ENCODE data around the gene CLK3.
"Not testable (repeated sequence)": the region's sequence is repeated elsewhere in the genome, so short reads cannot be mapped to it uniquely, and the experiment has no call there.

Gene CLK3

DNA sequence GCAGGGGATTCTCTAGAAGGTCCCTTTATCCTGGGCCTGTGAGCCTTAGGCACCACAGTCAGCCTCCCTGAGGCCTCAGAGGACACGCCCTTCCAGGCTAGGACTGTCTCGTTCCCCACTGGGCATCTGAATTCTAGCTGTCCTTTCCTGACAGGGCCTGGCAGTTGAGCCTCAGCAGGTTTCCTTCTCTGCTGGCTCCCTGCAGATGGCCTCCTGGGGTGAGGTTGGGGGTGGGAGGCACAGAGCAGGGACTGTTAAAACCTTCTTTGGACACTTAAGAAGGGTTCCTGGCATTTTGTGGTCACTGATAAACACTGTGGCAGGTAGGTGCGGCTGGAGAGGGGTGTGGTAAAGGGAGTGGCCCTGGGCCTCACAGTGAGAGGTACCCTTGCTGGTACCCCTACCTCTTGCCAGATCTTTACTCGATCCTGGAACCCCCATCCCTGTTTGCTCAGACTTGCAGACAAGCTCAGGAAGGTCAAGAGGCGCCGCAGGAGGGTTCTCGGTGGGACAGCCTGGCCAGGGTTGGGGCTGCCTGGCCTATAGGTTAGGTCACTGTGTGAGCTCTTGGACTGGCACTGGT, 8.5 kb downstream of the CLK3 start:
- FAIRE-seq, result no peak
- TF ChIP-seq POLR2A (IDR thresholded peaks at IDR 0.05; ENCODE audit: low read depth, low read length), result no peak
- TF ChIP-seq TAF1 (IDR thresholded peaks at IDR 0.05; ENCODE audit: borderline replicate concordance, low read depth, low read length), result no peak
- TF ChIP-seq POLR2AphosphoS5 (IDR thresholded peaks at IDR 0.05; ENCODE audit: low read depth, low read length), result no peak
- DNase-seq (ENCODE audit: insufficient read length), result no peak

DNA sequence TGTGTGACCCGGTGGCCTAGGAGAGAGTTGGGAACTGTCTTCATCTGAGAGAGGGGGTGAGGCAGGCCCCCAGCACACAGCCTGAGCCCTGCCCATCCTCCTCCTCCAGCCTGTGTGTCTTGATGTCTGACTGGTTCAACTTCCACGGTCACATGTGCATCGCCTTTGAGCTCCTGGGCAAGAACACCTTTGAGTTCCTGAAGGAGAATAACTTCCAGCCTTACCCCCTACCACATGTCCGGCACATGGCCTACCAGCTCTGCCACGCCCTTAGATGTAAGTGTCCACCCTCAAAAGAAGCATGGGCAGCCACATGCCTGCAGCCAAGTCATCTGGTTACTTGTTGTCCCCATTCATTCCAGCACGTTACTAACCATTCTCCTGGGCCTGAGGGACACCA, 10.1 kb downstream of the CLK3 start:
- FAIRE-seq (no peak), DNase-seq (ENCODE audit: insufficient read length) (no peak)
- TF ChIP-seq POLR2AphosphoS5 (IDR thresholded peaks at IDR 0.05; ENCODE audit: low read depth, low read length), result no peak
- TF ChIP-seq POLR2A (IDR thresholded peaks at IDR 0.05; ENCODE audit: low read depth, low read length), result 0 out of 2 replicates have a peak, but pooled peaks have one; percentile 16

GRCh38 chr15:74626336-74626735, 10.7 kb downstream of the CLK3 start:
- no peak; the same call in 1 of the 2 replicates for TF ChIP-seq POLR2AphosphoS5 (IDR thresholded peaks at IDR 0.05; ENCODE audit: low read depth, low read length)
- no peak for TF ChIP-seq POLR2A (IDR thresholded peaks at IDR 0.05; ENCODE audit: low read depth, low read length)
- TF ChIP-seq TAF1 (IDR thresholded peaks at IDR 0.05; ENCODE audit: borderline replicate concordance, low read depth, low read length), result no peak
- FAIRE-seq, result peak; percentile 56
- no peak for DNase-seq (ENCODE audit: insufficient read length)

GRCh38 chr15:74626752-74627692, 11.4 kb downstream of the CLK3 start:
- peak; percentile 76 for FAIRE-seq
- TF ChIP-seq POLR2A (IDR thresholded peaks at IDR 0.05; ENCODE audit: low read depth, low read length), result no peak
- no peak for TF ChIP-seq TAF1 (IDR thresholded peaks at IDR 0.05; ENCODE audit: borderline replicate concordance, low read depth, low read length)
- no peak for TF ChIP-seq POLR2AphosphoS5 (IDR thresholded peaks at IDR 0.05; ENCODE audit: low read depth, low read length)
- DNase-seq (ENCODE audit: insufficient read length), result no peak

DNA sequence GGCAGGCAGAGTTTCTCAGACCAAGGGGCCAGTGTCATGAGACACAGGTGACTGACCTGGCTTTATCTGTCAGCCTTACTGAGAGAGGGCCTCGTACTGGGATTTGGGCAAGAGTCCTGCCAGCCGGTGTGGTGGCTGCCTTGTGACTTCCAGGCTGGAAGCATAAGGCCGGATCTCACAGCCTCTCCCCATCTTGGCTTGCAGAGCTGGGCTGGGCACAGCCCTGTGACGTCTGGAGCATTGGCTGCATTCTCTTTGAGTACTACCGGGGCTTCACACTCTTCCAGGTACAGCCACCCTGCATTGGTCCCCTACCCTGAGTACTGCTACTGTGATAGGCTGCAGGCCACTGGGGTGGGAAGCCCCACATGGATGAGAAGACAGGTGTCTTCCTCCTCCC, 12.1 kb downstream of the CLK3 start:
- no peak for TF ChIP-seq POLR2A (IDR thresholded peaks at IDR 0.05; ENCODE audit: low read depth, low read length)
- TF ChIP-seq TAF1 (IDR thresholded peaks at IDR 0.05; ENCODE audit: borderline replicate concordance, low read depth, low read length), result no peak
- no peak for TF ChIP-seq POLR2AphosphoS5 (IDR thresholded peaks at IDR 0.05; ENCODE audit: low read depth, low read length)
- FAIRE-seq, result peak; percentile 74

DNA sequence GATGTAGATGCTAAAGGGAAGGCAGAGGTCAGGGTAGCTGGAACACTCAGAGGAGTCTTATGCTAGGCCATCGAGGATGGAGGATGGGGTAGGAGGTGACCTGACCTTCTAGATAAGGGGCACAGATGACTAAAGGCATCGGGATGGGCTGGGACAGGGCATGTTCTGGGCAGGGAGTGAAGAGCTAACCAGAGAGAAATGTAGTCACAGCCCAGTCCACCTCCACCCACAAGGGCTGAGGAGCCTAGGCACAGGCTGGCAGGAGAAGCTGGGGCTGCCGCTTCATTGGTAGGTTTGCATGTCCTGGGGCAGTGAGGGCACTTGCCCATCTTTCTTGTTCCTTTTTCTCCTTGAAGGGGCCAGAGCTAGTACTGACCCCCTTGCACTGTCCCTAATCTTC, 12.6 kb downstream of the CLK3 start:
- TF ChIP-seq POLR2AphosphoS5 (IDR thresholded peaks at IDR 0.05; ENCODE audit: low read depth, low read length) (peak; percentile 46; the same call in 1 of the 2 replicates), TAF1 (IDR thresholded peaks at IDR 0.05; ENCODE audit: borderline replicate concordance, low read depth, low read length) (no peak)
- FAIRE-seq (no peak), DNase-seq (ENCODE audit: insufficient read length) (no peak)

More for the DNA sequence above, 12.1 kb downstream of the CLK3 start:
- no peak for DNase-seq (ENCODE audit: insufficient read length)

GRCh38 chr15:74628949-74629348, 13.3 kb downstream of the CLK3 start:
- DNase-seq (ENCODE audit: insufficient read length) (no peak), FAIRE-seq (no peak)
- TF ChIP-seq TAF1 (IDR thresholded peaks at IDR 0.05; ENCODE audit: borderline replicate concordance, low read depth, low read length), result no peak
- no peak for TF ChIP-seq POLR2AphosphoS5 (IDR thresholded peaks at IDR 0.05; ENCODE audit: low read depth, low read length)
- TF ChIP-seq POLR2A (IDR thresholded peaks at IDR 0.05; ENCODE audit: low read depth, low read length), result no peak

DNA sequence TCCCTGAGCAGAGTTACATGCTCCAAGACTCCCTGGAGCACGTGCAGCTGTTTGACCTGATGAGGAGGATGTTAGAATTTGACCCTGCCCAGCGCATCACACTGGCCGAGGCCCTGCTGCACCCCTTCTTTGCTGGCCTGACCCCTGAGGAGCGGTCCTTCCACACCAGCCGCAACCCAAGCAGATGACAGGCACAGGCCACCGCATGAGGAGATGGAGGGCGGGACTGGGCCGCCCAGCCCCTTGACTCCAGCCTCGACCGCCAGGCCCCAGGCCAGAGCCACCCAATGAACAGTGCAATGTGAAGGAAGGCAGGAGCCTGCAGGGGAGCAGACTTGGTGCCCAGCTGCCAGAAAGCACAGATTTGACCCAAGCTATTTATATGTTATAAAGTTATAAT, 14.1 kb downstream of the CLK3 start:
- not testable (repeated sequence) for FAIRE-seq; DNase-seq (ENCODE audit: insufficient read length)

GRCh38 chr15:74630284-74631086, 14.8 kb downstream of the CLK3 start:
- TF ChIP-seq TAF1 (IDR thresholded peaks at IDR 0.05; ENCODE audit: borderline replicate concordance, low read depth, low read length) (no peak), POLR2AphosphoS5 (IDR thresholded peaks at IDR 0.05; ENCODE audit: low read depth, low read length) (peak; percentile 69), POLR2A (IDR thresholded peaks at IDR 0.05; ENCODE audit: low read depth, low read length) (no peak; the same call in 1 of the 2 replicates)
- DNase-seq (ENCODE audit: insufficient read length) (no peak), FAIRE-seq (no peak)

DNA sequence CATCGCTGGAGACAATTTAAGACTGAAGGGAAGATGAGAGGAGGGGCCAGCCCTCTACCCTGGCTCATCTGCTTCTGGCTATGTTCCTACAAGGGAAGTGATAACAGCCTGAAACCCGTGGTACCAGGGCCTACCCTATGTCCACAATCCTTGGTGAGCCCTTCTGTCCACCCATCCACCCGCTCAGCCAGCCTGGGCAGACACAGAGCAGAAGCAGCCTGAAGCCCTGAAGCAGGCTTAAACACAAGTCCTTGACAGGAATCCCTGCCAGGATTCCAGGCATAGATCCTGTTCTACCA, 15.4 kb downstream of the CLK3 start:
- FAIRE-seq, result no peak
- no peak for DNase-seq (ENCODE audit: insufficient read length)
- TF ChIP-seq TAF1 (IDR thresholded peaks at IDR 0.05; ENCODE audit: borderline replicate concordance, low read depth, low read length) (no peak), POLR2A (IDR thresholded peaks at IDR 0.05; ENCODE audit: low read depth, low read length) (no peak; the same call in 1 of the 2 replicates), POLR2AphosphoS5 (IDR thresholded peaks at IDR 0.05; ENCODE audit: low read depth, low read length) (no peak)

- TF ChIP-seq POLR2A (IDR thresholded peaks at IDR 0.05; ENCODE audit: low read depth, low read length) (no peak), TAF1 (IDR thresholded peaks at IDR 0.05; ENCODE audit: borderline replicate concordance, low read depth, low read length) (no peak), POLR2AphosphoS5 (IDR thresholded peaks at IDR 0.05; ENCODE audit: low read depth, low read length) (no peak)
- DNase-seq (ENCODE audit: insufficient read length) (no peak), FAIRE-seq (no peak)
These were observed 15.8 kb downstream of the CLK3 start for GRCh38 chr15:74631408-74631807.
